AG04450 (cell line): Measurements from ENCODE around the gene YIPF7. TPM values are rescaled to one million over a fixed set of nuclear protein-coding genes. Genes with fewer than 3 reads are reported as not detected.

Experiments
- CTCF ChIA-PET: fragments of 300-600, 350-600 bp; formaldehyde crosslinking; extraction: SDS; loops from one replicate; lab custom pipeline; 2022; ENCODE audit warnings: antibody characterized with exemption, inconsistent platforms; lab: Charles Lee
- POLR2A ChIA-PET: fragments of 350-600 bp; formaldehyde crosslinking; extraction: SDS; loops from one replicate; lab custom pipeline; 2021; ENCODE audit warnings: antibody characterized with exemption, inconsistent platforms; lab: Yijun Ruan, JAX
- DNase-seq: peaks from one replicate; pipeline ENCODE4 v3.0.0-alpha.2; 2011; ENCODE audit warnings: low read depth, low spot score
- H3K27ac ChIP-seq: one replicate; pipeline ENCODE4 v1.5.1; 2012; ENCODE audit warnings: low read depth, low read length, control low read depth
- H3K27me3 ChIP-seq: one replicate; pipeline ENCODE4 v1.6.0; 2012; ENCODE audit warnings: low read length; ENCODE audit not compliant: control insufficient read depth, insufficient read depth
- H3K4me3 ChIP-seq: 2 replicates; pipeline ENCODE4 v1.5.1; 2011; ENCODE audit warnings: mild to moderate bottlenecking, low read depth, low read length, control low read depth
- H3K9me3 ChIP-seq: 2 replicates; pipeline ENCODE4 v1.5.1; 2012; ENCODE audit warnings: low read length; ENCODE audit not compliant: control insufficient read depth, insufficient read depth
- CTCF ChIP-seq: IDR thresholded peaks from 2 replicates; pipeline ENCODE4 v1.5.1; 2011; ENCODE audit warnings: low read depth, low read length, control low read depth, inconsistent platforms
- polyA plus RNA-seq: library from polyadenylated mRNA; depleted of rRNA; stranded (reverse); fragments of >200 nt; gene quantifications from 2 replicates; pipeline ENCODE4 v1.2.3, GENCODE V29; 2011

YIPF7 gene
- polyA plus RNA-seq, 1 experiment = not detected

GRCh38 chr4:44632089-44632488 is 19.3 kb downstream of the YIPF7 start:
- H3K27ac ChIP-seq = no peak overlapping the region
- peak; percentile 27; the same call in 1 of the 2 replicates for TF ChIP-seq CTCF
- H3K27me3 ChIP-seq = no peaks in the 10 kb centered on the region
- ChIA-PET POLR2A (no interaction called here), CTCF (interaction anchor here (1.8 kb wide), 1 partner anchor 1637 kb away, joined by 4 read pairs; no protein-coding TSS in a partner anchor)
- no peak for DNase-seq
- H3K9me3 ChIP-seq = no peaks in the 10 kb centered on the region
- no peak overlapping the region for H3K4me3 ChIP-seq

GRCh38 chr4:44629280-44629866 is 22.1 kb downstream of the YIPF7 start:
- ChIA-PET POLR2A (no interaction called here), CTCF (interaction anchor here (0.6 to 1.3 kb wide), 8 partner anchors 9 to 1635 kb away, joined by 3 to 7 read pairs (median 4); partner anchors contain the start of gene GNPDA2)
- Histone ChIP-seq H3K4me3 (no peak overlapping the region), H3K27ac (no peak overlapping the region), H3K27me3 (no peaks in the 10 kb centered on the region), H3K9me3 (no peaks in the 10 kb centered on the region)
- peak; percentile 1 for DNase-seq
- TF ChIP-seq CTCF = peak; percentile 78

GRCh38 chr4:44623676-44624075 is 27.7 kb downstream of the YIPF7 start:
- DNase-seq = no peak
- H3K27ac ChIP-seq = no peak overlapping the region
- H3K9me3 ChIP-seq = no peaks in the 10 kb centered on the region
- H3K27me3 ChIP-seq = no peaks in the 10 kb centered on the region
- no peak overlapping the region for H3K4me3 ChIP-seq
- ChIA-PET POLR2A (no interaction called here), CTCF (no interaction called here)
- TF ChIP-seq CTCF = no peak

GRCh38 chr4:44616621-44617020 is 34.8 kb downstream of the YIPF7 start:
- POLR2A ChIA-PET = no interaction called here
- DNase-seq = no peak
- no peaks in the 10 kb centered on the region for H3K9me3 ChIP-seq
- CTCF ChIA-PET = no interaction called here
- no peaks in the 10 kb centered on the region for H3K27me3 ChIP-seq
- H3K4me3 ChIP-seq = no peak overlapping the region
- TF ChIP-seq CTCF = no peak
- H3K27ac ChIP-seq = no peak overlapping the region

- Histone ChIP-seq H3K27me3 (no peaks in the 10 kb centered on the region), H3K27ac (no peak overlapping the region), H3K4me3 (no peak overlapping the region), H3K9me3 (peaks cover 11% of the 10 kb centered on the region; the same call in 1 of the 2 replicates)
- DNase-seq = no peak
- POLR2A ChIA-PET = no interaction called here
- CTCF ChIA-PET = no interaction called here
- TF ChIP-seq CTCF = no peak
Observed at GRCh38 chr4:44583393-44583792, 68.0 kb downstream of the YIPF7 start.
